Central memory CD8-positive, alpha-beta T cell (primary cell): ENCODE results near the gene OR51F2.
"Not testable (repeated sequence)": the region's sequence is repeated elsewhere in the genome, so short reads cannot be mapped to it uniquely, and the experiment has no call there.

Source experiments
- ATAC-seq: fragments of 150-1000 bp; cut with Tn5 transposase; replicated peaks from 2 replicates; pipeline ENCODE4 v1.10.0; 2022; ENCODE audit warnings: mild to moderate bottlenecking, moderate FRiP score, moderate number of reproducible peaks; ENCODE audit not compliant: poor library complexity, severe bottlenecking; ENCODE audit errors: extremely low read depth
- DNase-seq, 2 donors: peaks; one replicate each; pipeline ENCODE4 v3.0.0; 2021; ENCODE audit warnings: low spot score in 2 of 2
- H3K27ac Mint-ChIP-seq: one replicate; pipeline ENCODE4 v1.8.0; 2022; ENCODE audit warnings: low read depth, mild to moderate bottlenecking, moderate library complexity, mixed read lengths
- H3K27me3 Mint-ChIP-seq: one replicate; pipeline ENCODE4 v1.8.0; 2022; ENCODE audit warnings: mixed read lengths
- H3K36me3 Mint-ChIP-seq: one replicate; pipeline ENCODE4 v1.8.0; 2022; ENCODE audit warnings: mild to moderate bottlenecking, moderate library complexity, mixed read lengths; ENCODE audit not compliant: insufficient read depth
- H3K4me1 Mint-ChIP-seq: one replicate; pipeline ENCODE4 v1.8.0; 2022; ENCODE audit warnings: mixed read lengths
- H3K4me3 Mint-ChIP-seq: one replicate; pipeline ENCODE4 v1.8.0; 2022; ENCODE audit warnings: mild to moderate bottlenecking, moderate library complexity, mixed read lengths
- H3K9me3 Mint-ChIP-seq: one replicate; pipeline ENCODE4 v1.8.0; 2022; ENCODE audit warnings: mixed read lengths

Gene OR51F2

DNA sequence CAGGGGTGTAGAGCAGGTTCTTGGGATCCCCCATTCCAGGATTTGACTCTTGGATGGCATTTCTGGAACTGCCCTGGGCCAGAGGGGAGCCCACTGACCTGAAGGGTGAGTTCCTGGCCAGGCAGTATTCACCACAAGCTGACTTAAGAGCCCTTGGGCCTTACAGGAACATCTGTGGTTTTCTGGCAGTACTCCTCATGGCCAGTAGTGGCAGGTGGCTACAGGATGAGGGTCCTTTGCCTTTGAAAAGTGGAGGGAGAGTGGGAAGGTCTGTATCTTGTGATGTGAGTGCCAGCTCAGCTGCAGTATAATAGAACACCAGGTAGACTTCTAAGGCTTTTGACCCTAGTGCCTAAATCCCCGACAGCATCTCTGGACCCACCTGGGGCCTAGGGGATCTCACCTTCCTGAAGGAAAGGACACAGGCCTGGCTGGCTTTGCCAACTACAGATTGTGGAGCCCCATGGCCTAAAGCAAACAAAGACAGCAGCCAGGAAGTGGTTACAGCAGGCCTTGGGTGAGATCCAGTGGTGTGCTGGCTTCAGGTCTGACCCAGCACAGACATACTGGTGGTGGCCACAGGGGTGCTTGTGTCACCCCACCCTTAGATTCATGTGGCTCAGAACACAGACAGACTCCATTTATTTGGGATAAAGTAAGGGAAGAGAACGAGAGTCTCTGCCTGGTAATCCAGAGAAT is 18.9 kb downstream of the OR51F2 start:
- Mint-ChIP-seq H3K27me3 (peaks cover 7% of the 10 kb centered on the region), H3K4me1 (no peaks in the 10 kb centered on the region), H3K9me3 (no peaks in the 10 kb centered on the region), H3K4me3 (no peak overlapping the region), H3K27ac (no peak overlapping the region), H3K36me3 (peaks cover 2% of the 10 kb centered on the region)
- DNase-seq = no peak
- no peak for ATAC-seq

DNA sequence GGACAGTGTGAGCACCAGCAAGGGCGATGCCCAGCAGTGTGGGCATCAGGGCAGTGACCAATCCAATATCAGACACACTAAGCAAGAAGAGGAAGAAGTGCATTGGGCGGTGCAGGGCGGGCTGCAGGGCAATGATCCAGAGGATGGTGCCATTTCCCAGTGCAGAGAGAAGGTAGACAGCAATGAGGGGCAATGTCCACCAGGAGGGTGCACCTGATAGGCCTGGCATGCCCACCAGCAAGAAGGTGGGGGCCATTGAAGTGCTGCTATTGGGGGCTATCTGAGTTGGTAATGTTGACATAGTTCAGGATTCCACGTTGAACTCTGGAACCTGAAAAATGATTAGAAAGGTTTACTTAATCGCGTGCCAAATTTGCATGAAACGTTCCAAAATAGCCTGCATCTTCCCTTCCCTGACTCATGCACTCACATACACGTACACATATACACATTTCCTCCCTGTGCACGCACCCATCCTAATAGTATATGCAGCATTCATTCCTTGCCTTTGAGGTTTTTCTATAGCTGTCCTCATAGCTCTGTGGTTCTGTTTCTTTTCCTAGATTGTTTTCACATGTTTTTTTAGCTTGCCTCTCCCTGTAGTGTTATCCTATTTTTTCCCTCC is 27.9 kb downstream of the OR51F2 start, which contains the start of gene OR51S1:
TSS of gene OR51S1 (minus strand) at position 301 of the 625 bp plus-strand sequence. CDS start at position 301, 0 bp downstream.
- ATAC-seq (no peak), DNase-seq (no peak)
- no peak within 1 kb of the TSS for H3K27ac Mint-ChIP-seq
- H3K27me3 Mint-ChIP-seq = peaks cover 11% of the 10 kb centered on the region
- no peaks in the 10 kb centered on the region for H3K4me1 Mint-ChIP-seq
- H3K9me3 Mint-ChIP-seq = no peaks in the 10 kb centered on the region
- H3K4me3 Mint-ChIP-seq = no peak within 1 kb of the TSS
- no peaks in the 10 kb centered on the region for H3K36me3 Mint-ChIP-seq

DNA sequence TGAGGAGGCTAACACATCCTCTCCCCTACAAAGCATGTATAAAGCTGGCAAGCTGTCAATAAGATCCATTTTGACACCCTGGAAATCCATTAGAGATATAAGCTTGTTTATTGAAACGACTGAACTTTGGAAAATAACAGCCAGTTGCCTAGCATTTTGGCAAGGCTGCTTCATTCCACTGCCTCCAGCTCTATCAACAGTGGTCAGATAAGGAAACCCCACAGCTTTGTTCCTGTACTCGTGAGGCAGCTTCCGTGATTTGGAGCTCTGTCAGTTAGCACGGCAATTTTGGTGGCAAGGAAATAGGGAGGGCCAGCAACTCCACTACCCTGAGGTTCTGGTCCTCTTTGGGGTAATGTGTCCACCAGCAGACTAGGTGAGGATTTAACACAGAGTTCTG is 29.9 kb downstream of the OR51F2 start:
- Mint-ChIP-seq H3K4me1 (no peaks in the 10 kb centered on the region), H3K9me3 (no peaks in the 10 kb centered on the region), H3K4me3 (no peak overlapping the region), H3K27ac (no peak overlapping the region), H3K36me3 (no peaks in the 10 kb centered on the region), H3K27me3 (peaks cover 11% of the 10 kb centered on the region)
- ATAC-seq (no peak), DNase-seq (no peak)

DNA sequence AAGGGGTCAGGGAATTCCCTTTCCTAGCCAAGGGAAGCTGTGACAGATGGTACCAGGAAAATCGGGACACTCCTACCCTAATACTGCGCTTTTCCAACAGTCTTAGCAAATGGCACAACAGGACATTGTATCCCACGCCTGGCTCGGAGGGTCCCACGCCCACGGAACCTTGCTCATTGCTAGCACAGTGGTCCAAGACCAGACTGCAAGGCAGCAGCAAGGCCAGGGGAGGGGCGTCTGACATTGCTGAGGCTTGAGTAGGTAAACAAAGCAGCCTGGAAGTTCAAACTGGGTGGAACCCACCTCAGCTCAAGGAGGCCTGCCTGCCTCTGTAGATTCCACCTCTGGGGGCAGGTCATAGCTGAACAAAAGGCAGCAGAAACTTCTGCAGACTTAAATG is 33.2 kb downstream of the OR51F2 start:
- not testable (repeated sequence) for H3K9me3 Mint-ChIP-seq, H3K4me1 Mint-ChIP-seq, DNase-seq, ATAC-seq, H3K36me3 Mint-ChIP-seq, H3K27me3 Mint-ChIP-seq, H3K4me3 Mint-ChIP-seq, H3K27ac Mint-ChIP-seq

DNA sequence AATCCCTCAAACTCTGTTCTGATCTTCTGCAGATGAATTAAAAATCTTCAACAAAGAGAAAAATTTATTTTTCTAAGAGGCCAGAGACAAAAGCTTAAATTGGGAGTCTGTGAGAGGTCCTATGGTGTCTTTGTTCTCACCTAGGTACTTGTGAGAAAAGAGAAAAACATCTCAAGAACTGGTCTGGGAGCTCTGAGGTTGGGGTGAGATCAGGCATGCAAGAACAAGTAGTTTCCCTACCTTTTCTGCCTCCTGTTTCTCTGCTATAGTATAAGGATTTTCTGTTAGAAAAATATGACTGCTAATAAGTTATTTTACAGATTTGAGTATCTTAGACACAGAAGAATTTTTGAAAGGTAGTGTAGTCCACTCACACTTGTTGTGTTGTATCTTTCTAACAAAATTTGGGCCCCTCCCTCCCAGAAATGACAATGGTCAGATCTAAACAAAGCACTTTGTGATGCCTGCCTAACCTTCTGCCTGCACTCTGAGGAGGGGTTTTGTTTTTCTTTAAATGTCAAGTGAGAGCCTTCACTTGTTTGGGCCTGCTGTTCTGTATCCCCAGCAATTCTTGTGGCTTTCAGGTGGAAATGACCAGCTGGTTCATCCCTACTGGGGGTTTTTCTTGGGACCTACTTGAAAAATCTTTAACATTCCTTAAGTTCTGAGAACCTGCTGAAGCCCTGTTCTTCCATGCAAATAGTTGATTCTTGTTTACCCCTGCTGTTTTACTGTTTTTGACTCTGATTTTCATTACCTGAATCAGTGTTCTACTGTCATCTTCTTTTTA is 41.5 kb downstream of the OR51F2 start:
- H3K9me3 Mint-ChIP-seq = peaks cover 10% of the 10 kb centered on the region
- no peak for ATAC-seq

DNA sequence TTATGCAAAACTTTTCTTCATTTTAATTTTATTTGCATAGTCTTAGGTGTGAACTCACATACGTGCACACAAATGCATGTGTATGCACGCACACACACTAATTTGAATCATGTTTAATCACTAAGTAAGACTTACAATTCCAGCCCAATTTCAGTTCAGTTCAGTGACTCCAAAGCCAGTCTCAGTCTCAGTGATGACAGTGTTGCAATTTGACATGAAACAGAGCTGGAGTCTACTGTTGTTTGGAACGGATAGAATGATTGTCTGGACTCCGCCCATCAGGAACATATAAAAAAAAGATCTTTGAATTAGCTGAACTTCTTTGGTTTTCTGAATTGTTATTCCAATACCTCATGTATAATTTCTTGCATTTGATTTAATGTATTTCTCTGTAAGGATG is 42.8 kb downstream of the OR51F2 start:
- no peaks in the 10 kb centered on the region for H3K27me3 Mint-ChIP-seq
- H3K27ac Mint-ChIP-seq = no peak overlapping the region
- H3K9me3 Mint-ChIP-seq = peaks cover 10% of the 10 kb centered on the region
- no peak for DNase-seq
- no peaks in the 10 kb centered on the region for H3K4me1 Mint-ChIP-seq
- H3K4me3 Mint-ChIP-seq = no peak overlapping the region
- no peak for ATAC-seq
- no peaks in the 10 kb centered on the region for H3K36me3 Mint-ChIP-seq

More for the DNA sequence above, 41.5 kb downstream of the OR51F2 start:
- H3K27ac Mint-ChIP-seq = no peak overlapping the region
- no peaks in the 10 kb centered on the region for H3K36me3 Mint-ChIP-seq
- DNase-seq = no peak
- no peaks in the 10 kb centered on the region for H3K27me3 Mint-ChIP-seq
- H3K4me1 Mint-ChIP-seq = no peaks in the 10 kb centered on the region
- H3K4me3 Mint-ChIP-seq = no peak overlapping the region

DNA sequence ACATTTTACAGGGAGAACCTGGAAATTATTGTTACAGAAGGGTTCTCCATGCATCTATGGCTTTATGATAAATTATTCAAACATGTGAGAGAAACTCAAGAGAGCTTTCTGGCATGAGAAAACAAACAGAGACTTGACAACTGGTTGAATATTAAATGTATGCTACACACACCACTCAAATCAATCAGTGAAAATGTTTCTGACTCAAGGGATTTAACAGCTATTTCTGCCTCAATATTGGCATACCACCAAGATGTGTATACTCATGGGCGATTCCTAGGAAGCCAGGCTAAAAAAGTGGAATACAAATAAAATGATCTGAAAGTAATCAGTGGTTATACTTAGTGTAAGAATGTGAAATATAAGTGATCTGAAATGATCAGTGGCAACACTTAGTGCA is 44.7 kb downstream of the OR51F2 start:
- Mint-ChIP-seq H3K27me3 (no peaks in the 10 kb centered on the region), H3K4me1 (no peaks in the 10 kb centered on the region), H3K27ac (no peak overlapping the region), H3K4me3 (no peak overlapping the region), H3K9me3 (no peaks in the 10 kb centered on the region), H3K36me3 (no peaks in the 10 kb centered on the region)
- ATAC-seq (no peak), DNase-seq (no peak)
